Measurements from ENCODE around the gene HNRNPH3.

Gene HNRNPH3

DNA sequence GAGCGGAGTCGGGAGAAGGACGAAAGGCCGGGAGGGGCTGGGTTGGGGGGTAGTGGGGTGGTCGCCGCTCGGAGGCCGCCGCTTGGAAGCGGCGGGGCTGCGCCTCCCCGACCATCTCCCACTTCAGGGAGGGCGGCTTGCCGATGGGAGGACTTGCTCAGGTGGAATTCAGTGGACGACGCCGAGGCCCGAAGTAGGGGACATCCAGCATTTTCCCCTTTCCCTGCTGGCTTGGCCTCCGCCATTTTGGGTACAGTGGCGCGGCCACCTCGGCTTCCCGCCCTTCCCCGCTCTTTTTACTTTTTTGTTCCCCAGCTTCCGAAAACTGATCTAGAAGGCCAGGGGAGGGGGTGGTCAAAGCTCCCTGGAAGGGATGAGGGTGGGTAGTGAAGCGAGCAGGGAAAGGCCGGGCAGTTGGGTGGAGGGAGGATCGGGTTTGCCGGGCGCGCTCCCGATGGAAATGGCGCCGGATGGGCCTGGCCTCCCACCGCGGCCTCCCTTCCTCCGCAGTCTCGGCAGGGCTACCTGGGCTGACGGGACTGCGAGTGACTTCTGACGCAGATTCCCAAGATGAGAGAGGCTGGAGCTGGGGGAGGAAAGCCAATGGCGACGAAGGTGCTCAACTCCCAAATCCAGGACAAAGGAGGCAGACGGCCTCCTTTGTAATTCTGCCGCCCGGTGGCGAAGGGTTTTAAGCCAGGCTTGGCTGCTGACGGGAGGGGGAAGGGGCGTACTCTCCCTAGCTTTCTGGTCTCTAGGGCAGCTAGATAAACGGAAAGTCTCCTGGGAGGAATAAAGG, 594 bp downstream of the HNRNPH3 start, which contains the start of gene PBLD:
PBLD (minus strand) TSS at position 670 of the 799 bp plus-strand sequence. CDS start 26,084 bp downstream, outside the sequence.
- peak; percentile 24 to 78 (median 46) for DNase-seq

DNA sequence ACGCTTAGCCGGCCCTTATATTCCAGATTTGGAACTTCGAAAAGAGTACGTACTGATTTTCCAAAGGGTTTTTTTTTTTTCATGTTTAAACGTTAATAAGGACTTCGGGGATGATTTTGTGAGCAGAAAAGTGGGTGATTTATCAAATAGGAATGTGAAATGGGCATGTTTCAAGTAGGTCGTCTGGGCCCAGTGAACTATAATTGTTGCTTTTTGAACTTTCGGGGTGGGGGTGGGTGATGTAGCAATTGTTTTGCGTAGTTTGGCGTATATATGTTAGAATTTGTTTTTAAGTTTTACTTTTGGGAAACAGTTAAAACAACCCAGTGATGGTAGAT, 1.2 kb downstream of the HNRNPH3 start:
- no peak for DNase-seq

DNA sequence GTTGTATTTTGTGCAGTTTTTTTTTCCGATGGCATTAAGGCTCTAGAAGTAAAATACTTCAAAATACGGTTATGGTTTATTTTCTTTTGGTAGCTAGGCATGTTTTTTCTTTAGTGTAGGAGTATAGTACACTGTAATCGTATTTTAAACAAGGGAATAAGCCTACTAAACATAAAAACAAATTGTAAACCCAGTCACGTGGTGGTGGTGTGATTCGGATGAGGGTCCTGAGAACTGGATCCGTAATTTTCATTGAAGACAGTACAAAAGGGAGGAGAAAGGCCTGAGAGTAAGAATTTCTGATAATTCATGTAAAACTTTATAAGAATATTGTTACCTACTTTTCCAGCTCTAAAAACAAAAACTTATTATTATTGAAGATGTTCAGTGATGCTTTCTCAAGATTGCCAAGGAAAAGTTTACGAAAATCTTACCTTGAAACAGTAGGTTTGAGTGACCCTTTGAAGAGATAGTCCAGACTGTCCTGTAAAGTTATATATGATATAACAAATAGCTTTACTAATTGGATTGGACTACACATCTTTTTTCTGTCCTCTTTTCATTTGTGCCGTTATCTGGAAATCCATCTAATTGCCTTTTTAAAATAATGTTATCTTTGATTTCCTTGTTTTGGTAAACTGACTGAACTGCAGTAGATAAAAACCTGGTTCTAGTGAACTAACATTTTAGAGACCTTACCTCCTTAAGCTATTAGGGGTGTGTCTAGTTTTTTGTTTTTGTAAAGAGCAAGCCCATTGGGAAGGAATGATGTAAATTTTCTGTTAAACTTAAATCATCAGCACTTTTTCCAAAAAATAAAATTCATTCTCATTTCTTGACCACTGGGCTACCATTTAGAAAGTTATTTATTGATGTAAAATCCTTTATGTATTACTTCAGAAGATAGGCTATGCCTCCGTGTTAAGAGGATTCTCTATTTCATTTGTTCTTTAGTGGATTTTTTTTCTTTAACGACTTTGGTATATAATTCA, 1.9 kb downstream of the HNRNPH3 start:
- DNase-seq = no peak

DNA sequence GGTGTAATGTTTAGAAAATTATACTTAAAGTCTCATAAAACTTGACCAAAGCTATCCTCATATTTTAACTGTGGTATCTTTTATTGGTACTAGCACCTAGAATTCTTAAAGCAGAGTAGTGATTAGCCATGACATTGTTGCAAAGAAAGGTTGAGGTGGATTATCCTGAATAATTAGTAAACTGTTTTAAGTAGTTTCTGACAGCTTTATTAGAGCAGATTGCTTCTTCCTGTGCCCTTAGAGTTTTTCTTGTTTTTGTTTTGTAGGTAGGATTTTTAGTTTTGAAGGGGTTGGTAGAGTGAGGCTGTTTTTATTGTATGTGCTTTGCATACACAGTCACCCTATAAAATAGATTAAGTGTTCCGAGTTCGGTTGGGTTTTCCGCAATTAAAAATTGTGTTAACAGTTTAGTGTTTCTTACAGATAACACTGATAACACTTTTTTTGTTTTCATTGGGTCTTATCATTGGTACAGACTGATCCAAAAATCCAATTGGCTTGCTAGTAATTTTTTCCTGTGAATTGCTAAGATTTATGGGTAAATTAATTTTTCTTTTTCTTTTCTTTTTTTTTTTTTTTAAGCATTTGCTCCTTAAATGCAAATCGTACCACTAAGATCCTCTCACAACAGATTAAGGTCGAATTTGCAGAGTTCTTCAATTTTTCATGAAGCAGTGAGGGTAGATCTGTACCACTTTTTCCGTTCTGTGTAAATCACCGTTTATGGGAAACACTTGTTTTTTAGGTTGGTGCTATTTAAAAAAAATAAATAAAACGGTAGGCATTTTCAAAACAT, 3.0 kb downstream of the HNRNPH3 start:
- DNase-seq = peak in 1 of 5 experiments; percentile 30

DNA sequence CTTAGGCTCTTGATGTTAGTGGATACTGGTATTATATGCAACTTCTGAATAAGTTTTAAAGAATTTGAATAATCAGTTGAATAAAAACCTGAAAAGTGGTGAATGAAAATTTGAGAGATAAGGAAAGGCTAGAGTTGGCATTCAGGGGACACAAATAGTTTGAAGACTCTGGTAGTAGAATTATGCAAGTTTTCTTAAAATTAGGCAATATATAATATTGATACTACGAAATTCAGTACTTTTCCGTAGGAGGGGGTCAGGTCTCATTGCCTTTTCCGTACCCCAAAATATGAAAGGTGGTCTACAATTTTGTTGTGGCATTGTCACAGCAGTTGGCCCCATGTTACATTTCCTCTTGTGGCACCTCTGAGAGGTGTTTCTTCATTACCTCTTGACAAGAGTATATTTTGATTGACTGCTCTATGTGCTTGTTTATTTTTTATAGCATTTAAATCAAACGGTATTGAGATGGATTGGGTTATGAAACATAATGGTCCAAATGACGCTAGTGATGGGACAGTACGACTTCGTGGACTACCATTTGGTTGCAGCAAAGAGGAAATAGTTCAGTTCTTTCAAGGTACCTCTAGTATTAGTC, 5.0 kb downstream of the HNRNPH3 start:
- DNase-seq = no peak

DNA sequence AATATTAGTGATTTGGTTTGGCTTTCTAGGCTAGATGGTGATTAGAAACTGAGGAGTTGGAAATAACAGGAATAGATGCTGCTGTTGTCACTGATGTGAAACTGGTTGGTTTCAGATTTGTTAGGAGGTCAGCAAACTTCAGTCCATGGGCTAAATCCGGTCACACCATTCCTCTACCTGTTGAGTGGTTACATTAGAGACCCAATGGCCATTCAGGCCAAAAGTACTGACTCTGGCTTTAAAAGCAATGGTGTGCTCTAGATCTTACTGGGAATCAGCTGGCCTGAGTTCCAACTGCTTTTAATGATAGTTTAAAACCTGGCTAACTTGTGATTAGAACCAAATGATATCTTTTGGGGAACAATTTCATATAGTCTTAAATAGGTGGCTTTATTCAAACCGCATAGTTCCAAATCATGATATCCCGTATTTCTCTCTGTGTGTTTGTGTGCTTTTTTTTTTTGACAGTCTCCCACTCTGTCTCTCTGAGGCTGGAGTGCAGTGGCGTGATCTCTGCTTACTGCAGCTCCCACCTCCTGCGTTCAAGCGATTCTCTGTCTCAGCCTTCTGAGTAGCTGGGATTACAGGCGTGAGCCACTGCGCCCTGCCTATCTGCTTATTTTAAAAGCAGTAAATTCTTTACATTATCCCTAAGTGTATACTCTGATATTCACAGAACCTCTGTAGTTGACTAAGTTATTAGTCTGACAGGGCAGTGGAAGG, 8.7 kb downstream of the HNRNPH3 start:
- no peak for DNase-seq

DNA sequence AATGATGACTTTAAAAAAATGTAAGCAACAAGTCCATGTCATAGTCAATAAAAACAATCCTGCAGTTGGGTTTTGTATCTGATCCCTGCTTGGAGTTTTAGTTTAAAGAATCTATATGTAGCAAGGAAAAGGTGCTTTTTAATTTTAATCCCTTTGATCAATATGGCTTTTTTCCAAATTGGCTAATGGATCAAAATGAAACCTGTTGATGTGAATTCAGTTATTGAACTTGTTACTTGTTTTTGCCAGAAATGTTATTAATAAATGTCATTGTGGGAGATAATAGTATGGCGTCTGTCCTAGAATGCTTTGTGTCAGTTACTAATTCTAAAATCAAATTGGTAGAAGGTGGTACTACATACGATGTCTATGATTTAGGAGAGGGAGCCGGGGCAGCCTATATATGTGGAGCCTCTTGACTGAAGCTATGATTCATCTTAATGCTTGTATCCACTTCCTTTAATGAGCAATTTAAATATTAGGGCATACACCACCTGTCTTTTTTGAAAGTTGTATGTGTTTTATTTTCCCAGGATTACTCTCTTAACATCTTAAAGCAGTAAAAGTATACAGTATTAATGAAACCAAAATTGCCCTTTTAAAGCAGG, 11.1 kb downstream of the HNRNPH3 start:
- no peak for DNase-seq

DNA sequence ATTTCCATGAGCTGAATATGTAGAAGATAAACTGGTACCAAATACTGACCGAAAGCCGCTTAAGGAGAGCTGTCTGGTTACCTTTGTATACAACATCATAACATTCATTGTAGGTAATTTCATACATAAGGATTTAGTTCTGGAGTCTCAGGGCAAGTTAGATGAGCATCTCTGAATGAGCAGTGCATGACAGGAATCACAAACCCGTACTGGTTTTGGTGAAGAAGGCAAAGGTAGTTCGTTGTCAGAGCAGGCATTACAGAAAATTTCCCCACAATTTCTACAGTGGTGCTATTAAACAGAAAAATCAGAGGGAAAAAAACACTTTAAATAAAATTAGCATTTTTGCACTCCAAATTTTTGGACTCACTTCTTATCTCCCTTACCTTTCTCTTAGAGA, 13.8 kb downstream of the HNRNPH3 start:
- no peak for DNase-seq

DNA sequence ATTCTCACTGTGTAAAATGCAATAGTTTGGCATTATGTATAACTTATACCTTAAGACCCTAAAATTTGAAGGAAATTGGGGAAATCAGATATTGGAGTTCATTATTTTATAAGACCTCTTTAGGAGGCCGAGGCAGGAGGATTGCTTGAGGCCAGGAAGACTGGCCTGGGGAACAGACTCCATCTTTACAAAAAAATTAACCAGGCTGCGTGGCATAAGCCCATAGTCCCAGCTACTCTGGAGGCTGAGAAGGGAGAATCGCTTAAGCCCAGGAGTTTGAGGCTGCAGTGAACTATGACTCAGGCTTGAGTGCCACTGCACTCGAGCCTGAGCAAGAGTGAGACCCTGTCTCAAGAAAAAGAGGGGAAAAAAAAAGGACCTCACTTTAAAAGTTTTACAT, 14.9 kb downstream of the HNRNPH3 start:
- no peak for DNase-seq

DNA sequence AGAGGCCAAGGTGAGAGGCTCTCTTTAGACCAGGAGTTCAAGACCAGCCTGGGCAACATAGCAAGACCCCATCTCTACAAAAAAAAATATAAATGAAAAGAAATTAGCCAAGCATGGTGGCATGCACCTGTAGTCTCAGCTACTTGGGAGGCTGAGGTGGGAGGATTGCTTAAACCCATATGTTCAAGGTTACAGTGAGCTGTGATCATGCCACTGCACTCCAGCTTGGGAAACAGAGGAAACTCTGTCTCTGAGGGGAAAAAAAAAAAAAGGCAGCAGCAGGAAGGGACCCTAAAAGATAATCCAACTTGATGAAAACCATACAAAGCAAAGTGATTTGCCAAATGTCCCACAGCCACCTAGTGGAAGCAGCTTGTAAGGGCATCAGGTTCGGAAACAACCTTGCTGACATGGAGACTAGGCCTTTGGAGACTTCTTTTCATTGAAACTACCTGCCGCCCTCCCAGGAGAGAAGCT, 16.4 kb downstream of the HNRNPH3 start:
- peak in 4 of 5 experiments; percentile 12 to 69 (median 18) for DNase-seq

DNA sequence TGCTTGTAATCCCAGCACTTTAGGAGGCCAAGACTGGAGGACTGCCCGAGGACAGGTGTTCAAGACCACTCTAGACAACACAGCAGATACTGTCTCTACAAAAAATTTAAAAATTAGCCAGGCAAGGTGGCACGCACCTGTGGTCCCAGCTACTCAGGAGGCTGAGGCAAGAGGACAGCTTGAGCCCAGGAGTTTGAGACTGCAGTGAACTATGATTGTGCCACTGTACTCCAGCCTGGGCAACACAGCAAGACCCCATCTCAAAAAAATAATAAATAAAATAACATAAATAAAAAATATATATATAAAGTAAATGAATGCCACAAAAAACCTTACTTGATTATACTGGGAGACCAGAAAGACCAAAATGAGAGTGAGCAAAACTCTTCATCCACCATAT, 21.7 kb downstream of the HNRNPH3 start:
- DNase-seq = no peak

DNA sequence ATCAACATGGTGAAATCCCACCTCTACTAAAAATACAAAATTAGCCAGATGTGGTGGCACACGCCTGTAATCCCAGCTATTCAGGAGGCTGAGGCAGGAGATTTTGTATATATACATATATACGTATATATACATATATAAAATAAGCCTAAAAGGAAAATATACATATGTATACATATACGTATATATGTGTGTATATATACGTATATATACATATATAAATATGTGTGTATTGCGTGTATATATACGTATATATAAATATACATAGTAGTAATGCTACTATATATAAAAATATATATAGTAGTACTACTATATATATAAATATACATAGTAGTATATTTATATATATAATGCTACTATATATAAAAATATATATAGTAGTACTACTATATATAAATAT, 27.3 kb downstream of the HNRNPH3 start:
- no peak for DNase-seq

DNA sequence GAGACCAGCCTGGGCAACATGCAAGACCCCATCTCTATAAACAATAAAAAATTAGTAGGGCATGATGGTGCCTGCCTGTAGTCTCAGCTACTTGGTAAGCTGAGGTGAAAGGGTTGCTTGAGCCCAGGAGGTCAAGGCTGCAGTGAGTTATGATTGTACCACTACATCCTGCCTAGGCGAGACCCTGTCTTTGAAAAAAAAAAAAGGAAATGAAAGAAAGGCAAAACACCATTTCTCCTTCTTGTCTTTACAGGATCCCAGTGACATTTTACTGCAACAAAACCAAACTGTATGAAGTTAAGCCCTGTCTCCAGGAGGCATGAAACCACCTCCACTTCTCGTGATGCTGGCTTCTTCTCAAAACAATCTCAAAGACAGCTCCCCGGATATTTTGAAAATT, 30.7 kb downstream of the HNRNPH3 start:
- DNase-seq = no peak

DNA sequence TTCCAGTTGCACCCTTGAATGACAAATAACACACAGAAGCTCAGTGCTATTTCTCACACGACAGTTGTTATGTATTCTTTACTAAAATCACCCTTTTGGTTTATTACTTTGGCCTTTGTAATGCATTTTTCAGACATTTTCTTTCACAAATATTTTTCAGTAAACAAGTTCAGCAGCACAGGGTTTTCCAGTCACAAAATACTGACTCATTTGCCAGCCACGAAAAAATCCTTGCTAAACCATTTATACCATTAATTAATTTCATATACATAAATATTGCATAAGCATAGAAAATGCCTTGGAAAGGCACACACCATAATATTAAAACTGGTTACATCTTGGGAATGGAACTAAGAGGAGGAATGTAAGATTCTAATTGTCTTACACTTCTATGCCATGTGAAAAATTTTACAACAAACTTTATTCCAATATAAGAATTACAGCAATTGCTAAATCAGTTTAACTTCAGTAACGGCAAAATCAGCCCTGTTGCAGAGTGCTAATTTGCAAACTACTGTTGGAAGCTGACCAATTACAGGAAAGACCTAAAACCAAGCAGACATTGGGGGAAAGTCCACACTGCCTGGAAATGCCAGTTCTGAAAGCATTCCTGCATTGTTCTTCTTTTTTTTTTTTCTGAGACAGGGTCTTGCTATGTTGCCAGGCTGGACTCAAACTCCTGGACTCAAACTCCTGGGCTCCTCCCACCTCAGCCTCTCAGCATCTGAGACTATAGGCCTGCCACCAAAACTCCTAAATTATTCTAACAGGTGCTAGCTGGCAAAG, 32.4 kb downstream of the HNRNPH3 start:
- DNase-seq = no peak

DNA sequence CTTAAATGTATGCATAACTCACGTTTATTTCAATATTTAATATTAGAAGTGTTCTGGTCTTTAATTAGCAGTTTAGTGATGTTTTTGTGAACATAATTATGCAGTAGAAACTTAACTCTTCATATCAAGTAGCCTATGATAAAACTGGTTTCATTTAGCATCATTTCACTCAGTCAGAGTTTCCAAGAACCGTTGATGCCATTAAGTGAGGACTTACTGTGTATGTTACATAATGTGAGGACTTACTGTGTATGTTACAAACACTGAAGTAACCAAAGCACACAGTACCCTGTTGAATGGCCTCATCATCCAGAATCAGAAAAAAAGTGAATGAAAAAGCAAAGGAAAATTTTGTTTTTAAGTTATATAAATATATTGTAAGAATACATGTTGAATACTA, 33.7 kb downstream of the HNRNPH3 start:
- peak in 1 of 5 experiments; percentile 32 for DNase-seq

DNA sequence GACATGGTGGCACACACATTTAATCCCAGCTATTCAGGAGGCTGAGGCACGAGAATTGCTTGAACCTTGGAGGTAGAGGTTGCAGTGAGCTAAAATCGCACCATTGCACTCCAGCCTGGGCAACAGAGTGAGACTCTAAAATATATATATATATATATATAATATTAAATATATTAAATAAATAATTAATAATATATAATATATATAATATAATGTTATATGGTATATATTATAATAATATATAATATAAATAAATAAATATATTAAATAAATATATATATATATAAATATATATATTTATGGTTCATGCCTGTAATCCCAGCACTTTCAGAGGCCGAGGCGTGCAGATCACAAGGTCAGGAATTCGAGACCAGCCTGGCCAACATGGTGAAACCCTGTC, 34.7 kb downstream of the HNRNPH3 start:
- no peak for DNase-seq

DNA sequence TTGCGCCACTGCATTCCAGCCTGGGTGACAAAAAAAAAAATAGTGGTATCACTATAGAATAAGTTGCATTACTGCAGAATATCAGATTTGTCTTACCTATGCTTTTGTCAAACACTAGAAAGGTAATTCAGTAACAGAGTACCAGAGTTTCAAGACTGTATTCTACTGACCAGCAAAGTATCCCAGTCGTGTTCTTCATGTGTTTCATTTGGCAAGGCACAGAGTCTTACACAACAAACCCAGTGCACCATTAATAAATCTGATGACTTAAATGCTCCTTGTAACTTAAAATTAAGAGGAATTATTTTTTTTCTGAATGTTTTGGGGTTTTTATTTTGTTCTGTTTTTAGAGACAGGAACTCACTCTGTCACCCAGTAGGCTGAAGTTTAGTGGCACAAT, 35.3 kb downstream of the HNRNPH3 start:
- DNase-seq = no peak

DNA sequence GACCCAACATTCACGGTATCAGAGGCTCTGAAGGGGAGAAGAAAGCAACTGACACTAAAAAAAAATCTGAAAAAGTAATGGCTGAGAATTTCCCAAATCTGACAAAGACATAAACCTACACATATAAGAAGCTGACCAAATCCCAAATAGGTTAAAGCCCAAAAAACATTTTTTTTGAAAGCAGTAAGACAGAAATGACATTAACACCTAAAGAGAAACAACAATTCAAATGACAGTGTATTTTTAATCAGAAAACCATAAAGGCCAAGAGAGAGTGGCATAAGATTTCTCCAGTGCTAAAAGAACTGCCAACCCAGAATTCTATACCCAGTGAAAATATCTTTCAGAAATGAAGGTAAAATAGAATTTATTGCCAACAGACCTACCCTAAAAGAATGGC, 39.7 kb downstream of the HNRNPH3 start:
- DNase-seq = no peak

DNA sequence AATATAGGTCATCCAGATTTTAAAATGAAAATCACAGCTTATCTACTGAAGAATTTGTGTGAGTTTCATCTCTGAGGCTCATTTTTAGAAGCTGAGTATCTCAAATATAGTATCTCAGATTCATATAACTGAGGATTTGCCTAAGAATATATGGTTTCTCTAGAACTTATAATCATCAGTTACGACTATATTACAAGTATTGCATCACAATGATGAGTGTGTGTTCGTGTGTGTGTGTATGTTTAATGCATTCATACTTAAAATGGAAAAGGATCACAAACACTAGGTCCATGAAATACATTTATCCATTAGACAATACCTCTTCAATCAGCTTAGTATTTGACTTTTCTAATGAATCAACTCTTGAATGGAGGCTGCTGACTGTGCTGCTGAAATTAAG, 53.9 kb downstream of the HNRNPH3 start:
- DNase-seq = no peak
